NT2/D1 (cell line): ENCODE results near the gene TEKT1.

Experiments
- SUZ12 ChIP-seq: IDR thresholded peaks from 2 replicates; pipeline ENCODE4 v1.6.1; 2011; ENCODE audit not compliant: insufficient read length, insufficient read depth; ENCODE audit errors: extremely low read depth
- YY1 ChIP-seq: IDR thresholded peaks from 2 replicates; pipeline ENCODE4 v1.6.1; 2011; ENCODE audit not compliant: insufficient read length, insufficient read depth

DNA sequence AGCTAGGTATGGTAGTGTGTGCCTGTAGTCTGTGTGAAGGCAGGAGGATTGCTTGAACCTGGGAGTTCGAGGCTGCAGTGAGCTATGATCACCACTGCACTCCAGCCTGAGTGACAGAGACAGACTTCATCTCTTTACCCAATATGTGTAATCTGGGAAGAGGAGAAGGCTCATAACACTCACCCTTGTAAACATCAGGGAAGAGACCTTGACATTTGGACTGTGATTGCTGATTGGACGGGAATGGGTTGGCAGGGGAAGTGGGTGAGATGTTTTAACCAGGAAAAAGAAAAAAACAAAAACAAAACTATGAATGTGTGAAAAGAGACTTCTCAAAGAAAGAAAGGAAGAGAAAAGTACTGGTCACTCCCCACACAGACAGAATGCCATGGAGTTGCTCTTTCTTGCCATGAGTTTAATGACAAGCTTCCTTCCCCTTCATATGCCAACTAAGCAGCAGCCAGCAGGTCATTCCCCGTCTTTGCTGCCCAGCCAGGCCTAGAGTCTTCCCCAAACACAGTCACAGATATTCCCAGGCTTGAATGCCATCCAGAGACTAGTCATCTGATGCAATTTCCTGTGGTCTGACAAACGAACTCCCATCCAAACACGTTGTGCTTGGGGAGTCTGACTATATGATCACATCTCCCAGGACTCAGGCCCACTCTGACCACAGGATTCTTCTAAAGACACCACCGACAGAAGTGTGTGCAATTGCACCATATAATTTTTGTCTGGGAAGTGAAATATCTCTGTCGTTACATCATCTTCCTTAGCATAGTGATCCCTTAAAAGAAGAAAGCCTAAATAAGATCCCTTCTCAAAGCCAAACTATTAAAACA, 79.2 kb downstream of the TEKT1 start:
- no peak for TF ChIP-seq SUZ12
- no peak for TF ChIP-seq YY1
